H1 (cell line): ENCODE results near the gene CLEC2A. TPM values are rescaled to one million over a fixed set of nuclear protein-coding genes. Genes with fewer than 3 reads are reported as not detected.

ENCODE experiments used
- CTCF ChIA-PET: fragments of 300-600 bp; sonication (Branson Sonifier 250); formaldehyde crosslinking; loops from one replicate; lab custom pipeline; 2021; ENCODE audit not compliant: partially characterized antibody; lab: Charles Lee
- POLR2A ChIA-PET: fragments of 300-600 bp; sonication (Branson Sonifier 250); formaldehyde crosslinking; loops from one replicate; lab custom pipeline; 2021; ENCODE audit warnings: inconsistent platforms; ENCODE audit not compliant: partially characterized antibody; lab: Charles Lee
- DNase-seq, 2 experiments: peaks; one replicate each; pipeline versions ENCODE4 v3.0.0 to v3.0.0-alpha.2; 2010 to 2022; ENCODE audit warnings: low spot score in 2 of 2, low read depth in 1 of 2, mixed read lengths in 1 of 2
- FAIRE-seq: peaks from 2 replicates; lab custom pipeline; 2011; peaks lifted over from hg19 to GRCh38; lab: Jason Lieb, UNC
- H2AFZ ChIP-seq: 2 replicates; pipeline ENCODE4 v1.8.1; 2012; ENCODE audit warnings: low read length, inconsistent platforms
- H2AK5ac ChIP-seq: 2 replicates; pipeline ENCODE4 v1.6.1; 2013; ENCODE audit warnings: low read depth, low read length
- H2BK120ac ChIP-seq: replicated peaks from 2 replicates; pipeline ENCODE3; 2013; ENCODE audit warnings: low read depth, low read length, inconsistent platforms
- H2BK12ac ChIP-seq: 2 replicates; pipeline ENCODE4 v1.6.1; 2013; ENCODE audit warnings: low read depth, low read length
- H2BK15ac ChIP-seq: 2 replicates; pipeline ENCODE4 v1.6.1; 2013; ENCODE audit warnings: low read length
- H2BK20ac ChIP-seq: 2 replicates; pipeline ENCODE4 v1.6.1; 2013; ENCODE audit warnings: low read length
- H2BK5ac ChIP-seq: 2 replicates; pipeline ENCODE4 v1.6.1; 2013; ENCODE audit warnings: low read depth, low read length
- H3K14ac ChIP-seq: 2 replicates; pipeline ENCODE4 v1.6.1; 2013; ENCODE audit warnings: inconsistent platforms; ENCODE audit not compliant: insufficient read length
- H3K18ac ChIP-seq: 2 replicates; pipeline ENCODE4 v1.6.1; 2013; ENCODE audit warnings: low read length; ENCODE audit errors: extremely low read depth
- H3K23ac ChIP-seq: 2 replicates; pipeline ENCODE4 v1.6.1; 2013; ENCODE audit warnings: inconsistent platforms; ENCODE audit not compliant: insufficient read length
- H3K23me2 ChIP-seq: 2 replicates; pipeline ENCODE4 v1.6.1; 2013; ENCODE audit warnings: low read depth, low read length
- H3K27ac ChIP-seq: 2 replicates; pipeline ENCODE4 v1.6.1; 2011; ENCODE audit warnings: low read depth, low read length, inconsistent platforms
- H3K27me3 ChIP-seq, 4 experiments: replicated peaks in 1 of 4; 1 replicate in 1 of 4; 2 replicates in 3 of 4; pipeline versions ENCODE4 v1.6.1 to v1.8.1; 2011 to 2013; ENCODE audit warnings: low read length in 3 of 4, mild to moderate bottlenecking in 3 of 4, inconsistent platforms in 2 of 4, mixed read lengths in 2 of 4, moderate library complexity in 1 of 4; ENCODE audit not compliant: control insufficient read depth in 3 of 4, insufficient read depth in 3 of 4; ENCODE audit errors: extremely low read depth in 1 of 4
- H3K36me3 ChIP-seq, 4 experiments: 2 replicates each; pipeline versions ENCODE4 v1.6.1 to v1.8.1; 2011 to 2013; ENCODE audit warnings: mild to moderate bottlenecking in 4 of 4, low read length in 3 of 4, moderate library complexity in 2 of 4, control low read depth in 1 of 4, inconsistent platforms in 1 of 4; ENCODE audit not compliant: insufficient read depth in 4 of 4, control insufficient read depth in 2 of 4
- H3K4ac ChIP-seq: replicated peaks from 2 replicates; pipeline ENCODE3; 2013; ENCODE audit warnings: low read length, low read depth, mixed read lengths, inconsistent platforms; ENCODE audit not compliant: insufficient read length
- H3K4me1 ChIP-seq, 4 experiments: replicated peaks in 1 of 4; 1 replicate in 1 of 4; 2 replicates in 3 of 4; pipeline versions ENCODE4 v1.6.1 to v1.8.1; 2011 to 2013; ENCODE audit warnings: low read length in 3 of 4, inconsistent platforms in 2 of 4, mixed read lengths in 1 of 4; ENCODE audit not compliant: insufficient read depth in 4 of 4, control insufficient read depth in 3 of 4
- H3K4me2 ChIP-seq, 2 experiments: 2 replicates each; pipeline versions ENCODE4 v1.6.1 to v1.8.1; 2011 to 2013; ENCODE audit warnings: low read depth in 2 of 2, low read length in 2 of 2, control low read depth in 1 of 2, inconsistent platforms in 1 of 2, mild to moderate bottlenecking in 1 of 2; ENCODE audit not compliant: insufficient read depth in 1 of 2
- H3K4me3 ChIP-seq, 4 experiments: fragments of 200-600, 300-600 bp in 1 of 4; sonication (generic), shearing (Covaris generic), sonication (Bioruptor Twin) in 1 of 4; 2 replicates each; pipeline versions ENCODE4 v1.5.1 to v1.8.1; 2011 to 2016; ENCODE audit warnings: low read length in 4 of 4, low read depth in 3 of 4, control low read depth in 2 of 4, inconsistent platforms in 2 of 4, mild to moderate bottlenecking in 2 of 4, mixed read lengths in 1 of 4, moderate library complexity in 1 of 4; ENCODE audit not compliant: insufficient read depth in 2 of 4; ENCODE audit errors: extremely low read depth in 1 of 4
- H3K56ac ChIP-seq: replicated peaks from 2 replicates; pipeline ENCODE3; 2013; ENCODE audit warnings: low read depth, mild to moderate bottlenecking, mixed read lengths, low read length, inconsistent platforms; ENCODE audit not compliant: insufficient read length
- H3K79me1 ChIP-seq: 2 replicates; pipeline ENCODE4 v1.6.1; 2013; ENCODE audit warnings: low read depth, low read length, control low read depth
- H3K79me2 ChIP-seq, 2 experiments: 2 replicates each; pipeline versions ENCODE4 v1.6.1 to v1.8.1; 2012 to 2013; ENCODE audit warnings: low read length in 2 of 2, mild to moderate bottlenecking in 2 of 2, inconsistent platforms in 1 of 2; ENCODE audit not compliant: insufficient read depth in 2 of 2, control insufficient read depth in 1 of 2
- H3K9ac ChIP-seq, 4 experiments: replicated peaks in 1 of 4; 1 replicate in 1 of 4; 2 replicates in 3 of 4; pipeline versions ENCODE4 v1.6.1 to v1.8.1; 2011 to 2013; ENCODE audit warnings: low read depth in 3 of 4, low read length in 3 of 4, control low read depth in 2 of 4, mild to moderate bottlenecking in 2 of 4, moderate library complexity in 2 of 4, inconsistent platforms in 1 of 4; ENCODE audit errors: extremely low read depth in 1 of 4
- H3K9me3 ChIP-seq, 2 experiments: 2 replicates each; pipeline versions ENCODE4 v1.6.1 to v1.8.1; 2012 to 2013; ENCODE audit warnings: mild to moderate bottlenecking in 2 of 2, moderate library complexity in 2 of 2, control low read depth in 1 of 2, inconsistent platforms in 1 of 2, low read depth in 1 of 2, low read length in 1 of 2, mixed read lengths in 1 of 2; ENCODE audit not compliant: insufficient read depth in 2 of 2
- H4K20me1 ChIP-seq, 2 experiments: replicated peaks in 1 of 2; 2 replicates each; pipeline versions ENCODE3 to v1.8.1; 2011 to 2013; ENCODE audit warnings: inconsistent platforms in 2 of 2, low read length in 2 of 2, mild to moderate bottlenecking in 1 of 2; ENCODE audit not compliant: insufficient read depth in 2 of 2, control insufficient read depth in 1 of 2
- H4K5ac ChIP-seq: 2 replicates; pipeline ENCODE4 v1.6.1; 2013; ENCODE audit warnings: low read length, low read depth, mixed read lengths, inconsistent platforms; ENCODE audit not compliant: insufficient read length
- H4K8ac ChIP-seq: 2 replicates; pipeline ENCODE4 v1.8.0; 2013; ENCODE audit warnings: mild to moderate bottlenecking, moderate library complexity, low read length, inconsistent platforms; ENCODE audit not compliant: insufficient read depth; ENCODE audit errors: extremely low read depth
- H4K91ac ChIP-seq: replicated peaks from 2 replicates; pipeline ENCODE3; 2013; ENCODE audit warnings: low read length, mixed read lengths, inconsistent platforms; ENCODE audit not compliant: insufficient read length
- ASH2L ChIP-seq: fragments of 200-600, 300-600 bp; sonication (generic); IDR thresholded peaks from one replicate; pipeline ENCODE4 v1.7.1; 2017; ENCODE audit warnings: low read length
- BRCA1 ChIP-seq: IDR thresholded peaks from 2 replicates; pipeline ENCODE4 v1.6.1; 2012; ENCODE audit warnings: low read depth, low read length, improper control_type of control experiment
- CHD2 ChIP-seq: IDR thresholded peaks from 2 replicates; pipeline ENCODE4 v1.6.1; 2012; ENCODE audit warnings: low read length, improper control_type of control experiment
- EGR1 ChIP-seq: IDR thresholded peaks from 2 replicates; pipeline ENCODE4 v1.6.1; 2011; ENCODE audit warnings: low read depth, low read length, borderline replicate concordance
- HDAC6 ChIP-seq: IDR thresholded peaks from one replicate; pipeline ENCODE4 v1.7.1; 2012; ENCODE audit warnings: low read depth, mild to moderate bottlenecking, inconsistent platforms, low read length, moderate library complexity
- SP2 ChIP-seq: IDR thresholded peaks from 2 replicates; pipeline ENCODE4 v1.6.1; 2012; ENCODE audit warnings: mild to moderate bottlenecking, low read length, inconsistent platforms
- TBP ChIP-seq: IDR thresholded peaks from 2 replicates; pipeline ENCODE4 v1.6.1; 2011; ENCODE audit warnings: low read depth, low read length, improper control_type of control experiment
- TCF12 ChIP-seq: IDR thresholded peaks from 2 replicates; pipeline ENCODE4 v1.6.1; 2011; ENCODE audit warnings: low read depth, mild to moderate bottlenecking, low read length
- YY1 ChIP-seq: IDR thresholded peaks from 2 replicates; pipeline ENCODE4 v1.6.1; 2011; ENCODE audit warnings: low read depth, mild to moderate bottlenecking, low read length
- WGBS, 2 experiments: shearing (Covaris generic) in 1 of 2; methylation state at CpG; one replicate each; pipeline versions ENCODE4 v1.1.6 to v1.1.7; 2013 to 2015; ENCODE audit warnings: low lambda C conversion rate in 2 of 2, mixed read lengths in 2 of 2, inconsistent platforms in 1 of 2, low coverage in 1 of 2, missing lambda C conversion rate in 1 of 2; ENCODE audit not compliant: insufficient replicate concordance in 2 of 2, insufficient coverage in 1 of 2, insufficient read length in 1 of 2; ENCODE audit errors: extremely low coverage in 1 of 2, missing lambda C conversion rate in 1 of 2; 5-methylcytosine and 5-hydroxymethylcytosine counted together
- polyA plus RNA-seq, 7 experiments: library from polyadenylated mRNA; depleted of rRNA in 3 of 7; stranded (reverse) in 5 of 7; unstranded in 2 of 7; fragments of >200 nt in 5 of 7; fragments of 200-250 nt in 2 of 7; gene quantifications; 1 replicate in 5 of 7; 2 replicates in 1 of 7; 4 replicates in 1 of 7; pipeline versions ENCODE4 v1.2.1 to v1.2.3, GENCODE V29; 2011 to 2013; ENCODE audit warnings: missing spikeins in 2 of 7, mixed read lengths in 2 of 7
- total RNA-seq: library from RNA; stranded (reverse); fragmentation: NEBNext Ultra II Directional; extraction: Animal tissue kit (Norgen Biotek cat#: 25700); gene quantifications from 2 replicates; pipeline ENCODE4 v1.2.1, GENCODE V29; 2021
- TF ChIP-seq, protein P1 (sequence below), 3 experiments: IDR thresholded peaks; 1 replicate in 2 of 3; 2 replicates in 1 of 3; pipeline versions ENCODE4 v1.5.1 to v1.6.1; 2011; ENCODE audit warnings: low read length in 3 of 3, mild to moderate bottlenecking in 3 of 3, inconsistent platforms in 2 of 3, low read depth in 1 of 3, moderate library complexity in 1 of 3; ENCODE audit not compliant: insufficient read depth in 1 of 3; ENCODE audit errors: control extremely low read depth in 1 of 3

Gene CLEC2A
- total and polyA plus RNA-seq, 2 of the 8 experiments (the other 6 are each of a cell fraction or from before 2014, with no cell fraction given), result 0.63 to 3.7 TPM

DNA sequence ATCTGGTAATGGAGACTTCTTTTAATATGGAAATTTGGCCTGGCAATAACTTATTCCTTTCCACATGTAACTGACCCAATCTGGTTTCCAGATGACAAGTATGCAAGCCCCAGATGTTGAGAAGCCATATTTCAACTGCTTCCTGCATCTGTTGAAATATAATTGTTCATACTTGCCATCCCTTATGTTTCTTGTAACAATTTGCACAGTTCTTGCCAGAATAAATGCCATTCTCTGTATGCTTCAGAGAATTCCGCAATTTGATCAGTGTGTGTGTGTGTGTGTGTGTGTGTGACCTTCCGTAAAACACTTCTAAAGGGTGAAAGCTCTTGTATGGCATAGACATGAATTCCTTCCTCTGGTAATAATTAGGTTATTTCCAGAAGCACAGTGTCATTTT lies 1.8 kb upstream of the CLEC2A start:
- POLR2A ChIA-PET, result no interaction called here
- WGBS, 2 experiments, result 92% methylated on average over 2 of the region's 2 CpGs; no CpG with 5 or more reads in 1 of the 2 experiments
- TF ChIP-seq CHD2 (no peak), TCF12 (no peak), TBP (no peak), ASH2L (no peak), EGR1 (no peak), SP2 (no peak), BRCA1 (no peak), HDAC6 (no peak), YY1 (no peak)
- TF ChIP-seq, protein P1, sequence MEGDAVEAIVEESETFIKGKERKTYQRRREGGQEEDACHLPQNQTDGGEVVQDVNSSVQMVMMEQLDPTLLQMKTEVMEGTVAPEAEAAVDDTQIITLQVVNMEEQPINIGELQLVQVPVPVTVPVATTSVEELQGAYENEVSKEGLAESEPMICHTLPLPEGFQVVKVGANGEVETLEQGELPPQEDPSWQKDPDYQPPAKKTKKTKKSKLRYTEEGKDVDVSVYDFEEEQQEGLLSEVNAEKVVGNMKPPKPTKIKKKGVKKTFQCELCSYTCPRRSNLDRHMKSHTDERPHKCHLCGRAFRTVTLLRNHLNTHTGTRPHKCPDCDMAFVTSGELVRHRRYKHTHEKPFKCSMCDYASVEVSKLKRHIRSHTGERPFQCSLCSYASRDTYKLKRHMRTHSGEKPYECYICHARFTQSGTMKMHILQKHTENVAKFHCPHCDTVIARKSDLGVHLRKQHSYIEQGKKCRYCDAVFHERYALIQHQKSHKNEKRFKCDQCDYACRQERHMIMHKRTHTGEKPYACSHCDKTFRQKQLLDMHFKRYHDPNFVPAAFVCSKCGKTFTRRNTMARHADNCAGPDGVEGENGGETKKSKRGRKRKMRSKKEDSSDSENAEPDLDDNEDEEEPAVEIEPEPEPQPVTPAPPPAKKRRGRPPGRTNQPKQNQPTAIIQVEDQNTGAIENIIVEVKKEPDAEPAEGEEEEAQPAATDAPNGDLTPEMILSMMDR (IDR thresholded peaks at IDR 0.05; ENCODE audit: control extremely low read depth in 1 of 3, insufficient read depth in 1 of 3, low read depth in 1 of 3, low read length in 3 of 3), result no peak

More for the DNA sequence above, 1.8 kb upstream of the CLEC2A start:
- H3K27me3 ChIP-seq, result no peaks in the 10 kb centered on the region
- no peak overlapping the region for H2BK15ac ChIP-seq
- H3K18ac ChIP-seq, result no peak overlapping the region
- no peak overlapping the region for H4K91ac ChIP-seq
- no peak overlapping the region for H2AFZ ChIP-seq
- no peak overlapping the region for H3K4me3 ChIP-seq
- no peak overlapping the region for H3K9ac ChIP-seq
- CTCF ChIA-PET, result interaction anchor here (2.0 kb wide), 1 partner anchor 206 kb away, joined by 5 read pairs; no protein-coding TSS in a partner anchor
- no peak for FAIRE-seq
- H3K4me1 ChIP-seq, result no peaks in the 10 kb centered on the region
- no peak overlapping the region for H4K5ac ChIP-seq
- DNase-seq, result no peak
- H4K8ac ChIP-seq, result no peak overlapping the region
- no peak overlapping the region for H3K4me2 ChIP-seq
- H4K20me1 ChIP-seq, result no peaks in the 10 kb centered on the region
- no peak overlapping the region for H3K23ac ChIP-seq
- no peaks in the 10 kb centered on the region for H3K9me3 ChIP-seq
- H2BK120ac ChIP-seq, result no peak overlapping the region
- H3K79me2 ChIP-seq, result no peaks in the 10 kb centered on the region
- no peak overlapping the region for H3K27ac ChIP-seq
- no peak overlapping the region for H3K14ac ChIP-seq
- H3K23me2 ChIP-seq, result no peaks in the 10 kb centered on the region
- H3K4ac ChIP-seq, result no peak overlapping the region
- H2BK12ac ChIP-seq, result no peak overlapping the region
- H2BK20ac ChIP-seq, result no peak overlapping the region
- H2AK5ac ChIP-seq, result no peak overlapping the region
- no peak overlapping the region for H2BK5ac ChIP-seq
- H3K36me3 ChIP-seq, result no peaks in the 10 kb centered on the region
- no peak overlapping the region for H3K56ac ChIP-seq
- no peaks in the 10 kb centered on the region for H3K79me1 ChIP-seq
